Measurements from ENCODE around the gene LONRF3. TPM values are rescaled to one million over a fixed set of nuclear protein-coding genes. Genes with fewer than 3 reads are reported as not detected.

Gene LONRF3
- polyA plus RNA-seq, 1 donor (not counting 4 experiments of a cell fraction or from before 2014, with no cell fraction given), result not detected

- Histone ChIP-seq H3K79me2 (ENCODE audit: control insufficient read depth, insufficient read depth, low read length) (no peaks in the 10 kb centered on the region), H3K27me3 (ENCODE audit: control insufficient read depth, extremely low read depth, insufficient read depth, low read length) (no peaks in the 10 kb centered on the region), H3K4me2 (ENCODE audit: control insufficient read depth, extremely low read depth, insufficient read depth, low read depth, low read length) (no peak overlapping the region), H3K9ac (ENCODE audit: control insufficient read depth, extremely low read depth, insufficient read depth, low read length) (no peak overlapping the region), H3K9me1 (ENCODE audit: control insufficient read depth, extremely low read depth, insufficient read depth, low read length) (no peaks in the 10 kb centered on the region), H3K27ac (ENCODE audit: control insufficient read depth, insufficient read depth, low read length) (no peak overlapping the region), H3K4me1 (ENCODE audit: control insufficient read depth, extremely low read depth, insufficient read depth, low read length) (no peaks in the 10 kb centered on the region), H3K36me3 (ENCODE audit: control insufficient read depth in 2 of 2, extremely low read depth in 1 of 2, insufficient read depth in 2 of 2, low read length in 2 of 2) (no peaks in the 10 kb centered on the region), H4K20me1 (ENCODE audit: control insufficient read depth, extremely low read depth, insufficient read depth, low read length) (no peaks in the 10 kb centered on the region), H3K9me3 (ENCODE audit: control insufficient read depth, low read depth, low read length) (no peaks in the 10 kb centered on the region), H3K4me3 (ENCODE audit: control insufficient read depth in 2 of 3, extremely low read depth in 1 of 3, insufficient read depth in 2 of 3, low read depth in 1 of 3, low read length in 3 of 3) (no peak overlapping the region), H2AFZ (ENCODE audit: control insufficient read depth, low read length) (no peak overlapping the region)
- DNase-seq (ENCODE audit: low read depth, low spot score), result no peak
- dilution Hi-C loops (cut with MboI; ENCODE audit: extremely low pct_ligation_motif_present, low sequenced_read_pairs), result no loop called here
- TF ChIP-seq EZH2 (IDR thresholded peaks at IDR 0.05; ENCODE audit: low read length), result no peak
- TF ChIP-seq, protein P1, sequence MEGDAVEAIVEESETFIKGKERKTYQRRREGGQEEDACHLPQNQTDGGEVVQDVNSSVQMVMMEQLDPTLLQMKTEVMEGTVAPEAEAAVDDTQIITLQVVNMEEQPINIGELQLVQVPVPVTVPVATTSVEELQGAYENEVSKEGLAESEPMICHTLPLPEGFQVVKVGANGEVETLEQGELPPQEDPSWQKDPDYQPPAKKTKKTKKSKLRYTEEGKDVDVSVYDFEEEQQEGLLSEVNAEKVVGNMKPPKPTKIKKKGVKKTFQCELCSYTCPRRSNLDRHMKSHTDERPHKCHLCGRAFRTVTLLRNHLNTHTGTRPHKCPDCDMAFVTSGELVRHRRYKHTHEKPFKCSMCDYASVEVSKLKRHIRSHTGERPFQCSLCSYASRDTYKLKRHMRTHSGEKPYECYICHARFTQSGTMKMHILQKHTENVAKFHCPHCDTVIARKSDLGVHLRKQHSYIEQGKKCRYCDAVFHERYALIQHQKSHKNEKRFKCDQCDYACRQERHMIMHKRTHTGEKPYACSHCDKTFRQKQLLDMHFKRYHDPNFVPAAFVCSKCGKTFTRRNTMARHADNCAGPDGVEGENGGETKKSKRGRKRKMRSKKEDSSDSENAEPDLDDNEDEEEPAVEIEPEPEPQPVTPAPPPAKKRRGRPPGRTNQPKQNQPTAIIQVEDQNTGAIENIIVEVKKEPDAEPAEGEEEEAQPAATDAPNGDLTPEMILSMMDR (optimal IDR thresholded peaks at IDR 0.05 in 1 of 3, IDR thresholded peaks at IDR 0.05 in 1 of 3, conservative IDR thresholded peaks at IDR 0.05 in 1 of 3; ENCODE audit: extremely low read depth in 1 of 3, insufficient read depth in 2 of 3, low read length in 3 of 3), result no peak
- no peak for FAIRE-seq
Measured at GRCh38 chrX:119042996-119043395, 68.6 kb downstream of the LONRF3 start.

GRCh38 chrX:119045884-119046283, 71.5 kb downstream of the LONRF3 start:
- FAIRE-seq (no peak), DNase-seq (ENCODE audit: low read depth, low spot score) (no peak)
- dilution Hi-C loops (cut with MboI; ENCODE audit: extremely low pct_ligation_motif_present, low sequenced_read_pairs), result no loop called here

More at GRCh38 chrX:119045884-119046283, 71.5 kb downstream of the LONRF3 start:
- Histone ChIP-seq H4K20me1 (ENCODE audit: control insufficient read depth, extremely low read depth, insufficient read depth, low read length) (no peaks in the 10 kb centered on the region), H3K4me3 (ENCODE audit: control insufficient read depth in 2 of 3, extremely low read depth in 1 of 3, insufficient read depth in 2 of 3, low read depth in 1 of 3, low read length in 3 of 3) (no peak overlapping the region), H3K27me3 (ENCODE audit: control insufficient read depth, extremely low read depth, insufficient read depth, low read length) (no peaks in the 10 kb centered on the region), H3K27ac (ENCODE audit: control insufficient read depth, insufficient read depth, low read length) (no peak overlapping the region), H3K4me2 (ENCODE audit: control insufficient read depth, extremely low read depth, insufficient read depth, low read depth, low read length) (no peak overlapping the region), H3K9ac (ENCODE audit: control insufficient read depth, extremely low read depth, insufficient read depth, low read length) (no peak overlapping the region), H3K9me1 (ENCODE audit: control insufficient read depth, extremely low read depth, insufficient read depth, low read length) (no peaks in the 10 kb centered on the region), H3K9me3 (ENCODE audit: control insufficient read depth, low read depth, low read length) (no peaks in the 10 kb centered on the region), H3K36me3 (ENCODE audit: control insufficient read depth in 2 of 2, extremely low read depth in 1 of 2, insufficient read depth in 2 of 2, low read length in 2 of 2) (no peaks in the 10 kb centered on the region), H2AFZ (ENCODE audit: control insufficient read depth, low read length) (no peak overlapping the region), H3K4me1 (ENCODE audit: control insufficient read depth, extremely low read depth, insufficient read depth, low read length) (no peaks in the 10 kb centered on the region), H3K79me2 (ENCODE audit: control insufficient read depth, insufficient read depth, low read length) (no peaks in the 10 kb centered on the region)
- TF ChIP-seq, protein P1 (optimal IDR thresholded peaks at IDR 0.05 in 1 of 3, IDR thresholded peaks at IDR 0.05 in 1 of 3, conservative IDR thresholded peaks at IDR 0.05 in 1 of 3; ENCODE audit: extremely low read depth in 1 of 3, insufficient read depth in 2 of 3, low read length in 3 of 3), result no peak
- no peak for TF ChIP-seq EZH2 (IDR thresholded peaks at IDR 0.05; ENCODE audit: low read length)
